ENCODE measurements around the gene GMIP.

Gene GMIP

DNA sequence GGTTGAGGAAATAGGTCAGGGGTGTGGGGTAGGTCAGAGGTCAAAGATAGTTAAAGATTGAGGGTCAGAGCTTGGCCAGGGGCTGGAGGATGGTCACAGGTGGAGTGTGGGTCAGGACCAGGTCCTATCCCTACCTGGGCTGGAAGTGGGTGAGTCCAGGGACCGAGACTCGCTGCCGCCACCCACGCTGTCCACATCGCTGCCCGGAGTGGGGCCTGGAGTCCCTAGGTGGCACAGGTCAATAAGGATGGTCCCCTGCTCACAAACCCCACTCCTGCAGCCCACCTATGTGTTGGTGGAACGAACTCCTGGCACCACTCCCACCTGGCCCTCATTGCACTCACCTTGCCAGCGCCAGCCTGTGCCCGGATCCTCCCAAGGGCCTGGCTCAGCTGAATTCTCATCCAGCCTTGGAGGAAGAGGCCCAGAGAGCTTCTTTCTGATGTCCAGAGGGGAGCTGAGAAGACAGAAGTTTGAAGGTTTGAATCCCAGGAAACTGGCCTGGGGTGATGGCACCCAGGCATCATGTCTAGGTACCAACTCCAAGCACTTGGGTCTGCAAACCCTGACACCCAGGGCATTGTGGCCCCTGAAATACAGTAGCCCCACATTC lies 6.8 kb downstream of the GMIP start:
- no peak for DNase-seq (ENCODE audit: low read depth in 1 of 2, low spot score in 1 of 2)

DNA sequence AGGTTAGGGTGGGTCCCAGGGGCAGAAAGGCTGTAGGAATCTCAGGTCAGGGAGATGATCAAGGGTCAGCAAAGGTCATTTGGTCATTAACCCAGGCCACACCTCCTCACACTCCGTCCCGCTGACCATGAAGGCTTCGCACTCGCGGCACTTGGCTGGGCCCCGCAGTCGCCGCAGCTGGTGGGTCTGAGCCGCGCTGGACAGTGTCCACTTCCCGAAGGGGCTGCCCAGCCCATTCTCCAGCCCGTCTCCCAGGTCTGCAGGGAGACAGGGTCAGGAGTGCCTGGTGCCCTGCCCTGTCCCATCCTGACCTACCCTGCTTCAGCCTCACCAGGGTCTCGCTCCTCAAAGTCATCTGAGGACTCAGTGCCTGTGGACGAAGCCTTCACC lies 8.1 kb downstream of the GMIP start:
- no peak for DNase-seq (ENCODE audit: low read depth in 1 of 2, low spot score in 1 of 2)

DNA sequence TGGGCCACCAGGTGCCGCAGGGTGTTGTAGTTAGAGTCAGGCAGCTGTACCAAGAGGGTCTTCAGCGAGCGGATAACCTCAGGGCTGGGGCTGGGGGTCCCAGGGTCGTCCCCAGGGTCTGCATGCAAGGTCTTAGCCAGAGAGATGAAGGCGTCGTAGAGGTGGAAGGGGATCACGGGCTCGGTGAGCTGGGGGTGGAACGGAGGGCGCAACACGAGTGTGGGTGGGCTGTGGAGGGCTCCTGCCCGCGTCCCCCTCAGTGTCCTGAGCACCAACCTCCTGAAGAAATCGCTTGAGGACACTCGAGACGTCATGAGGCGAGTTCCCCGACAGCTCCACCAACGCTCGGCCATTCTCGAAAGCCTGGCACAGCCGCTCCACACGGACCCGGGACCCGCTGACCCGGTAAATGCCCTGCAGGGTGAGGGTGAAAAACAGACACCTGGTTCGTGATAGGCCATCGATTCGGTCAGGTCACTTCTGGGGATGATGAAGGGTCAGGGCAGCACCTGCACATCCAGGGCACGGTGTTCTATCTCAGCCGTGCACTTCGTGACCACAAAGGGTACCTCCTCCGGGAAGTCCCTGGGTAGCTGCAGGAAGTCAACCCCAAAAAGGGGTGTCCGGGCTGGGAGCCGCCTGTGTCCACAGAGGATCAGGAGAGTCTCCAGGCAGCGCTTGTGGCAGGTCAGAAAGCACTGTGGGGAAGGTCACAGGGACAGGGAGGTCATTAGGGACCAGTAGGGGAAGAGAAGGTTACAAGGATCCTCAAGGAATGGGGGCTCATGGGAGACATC lies 8.7 kb downstream of the GMIP start:
- DNase-seq (ENCODE audit: low read depth in 1 of 2, low spot score in 1 of 2): no peak

- DNase-seq (ENCODE audit: low read depth in 1 of 2, low spot score in 1 of 2): no peak
Measured at GRCh38 chr19:19633711-19634515, 9.5 kb downstream of the GMIP start.

GRCh38 chr19:19632661-19633060 lies 10.8 kb downstream of the GMIP start:
- DNase-seq (ENCODE audit: low read depth in 1 of 2, low spot score in 1 of 2): no peak

DNA sequence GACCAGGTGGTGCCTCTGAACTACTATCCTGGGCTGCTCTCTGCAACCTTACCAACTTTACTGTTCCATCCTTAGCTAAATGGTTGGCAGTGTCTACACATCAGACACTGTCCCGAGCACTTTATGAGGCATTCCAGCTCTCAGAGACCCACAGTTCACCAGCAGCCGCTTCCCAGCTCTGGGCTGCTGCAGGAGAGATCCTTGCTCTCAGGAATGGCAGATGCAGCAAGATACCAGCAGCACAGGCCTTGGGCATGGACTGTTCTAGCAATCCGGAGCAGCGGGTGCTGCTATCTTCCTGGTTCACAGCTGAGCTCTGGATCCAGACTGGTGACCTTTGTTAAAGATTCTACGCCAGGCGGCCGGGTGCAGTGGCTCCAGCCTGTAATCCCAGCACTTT lies 12.1 kb downstream of the GMIP start:
- no peak for DNase-seq (ENCODE audit: low read depth in 1 of 2, low spot score in 1 of 2)

- DNase-seq (ENCODE audit: low read depth in 1 of 2, low spot score in 1 of 2): no peak
Measured at GRCh38 chr19:19630426-19630825, 13.0 kb downstream of the GMIP start.

- DNase-seq (ENCODE audit: low read depth in 1 of 2, low spot score in 1 of 2): no peak
Measured at GRCh38 chr19:19630062-19630414, 13.4 kb downstream of the GMIP start.

- peak in 1 of 2 donors; percentile 37 for DNase-seq (ENCODE audit: low read depth in 1 of 2, low spot score in 1 of 2)
Measured at GRCh38 chr19:19628501-19629134, 14.8 kb downstream of the GMIP start.

GRCh38 chr19:19627621-19628500 lies 15.6 kb downstream of the GMIP start, which contains the start of gene LPAR2:
Gene LPAR2 (minus strand): TSS chr19:19628220. CDS start chr19:19627275, 945 bp downstream.
- peak; percentile 64 to 73 for DNase-seq (ENCODE audit: low read depth in 1 of 2, low spot score in 1 of 2)

DNA sequence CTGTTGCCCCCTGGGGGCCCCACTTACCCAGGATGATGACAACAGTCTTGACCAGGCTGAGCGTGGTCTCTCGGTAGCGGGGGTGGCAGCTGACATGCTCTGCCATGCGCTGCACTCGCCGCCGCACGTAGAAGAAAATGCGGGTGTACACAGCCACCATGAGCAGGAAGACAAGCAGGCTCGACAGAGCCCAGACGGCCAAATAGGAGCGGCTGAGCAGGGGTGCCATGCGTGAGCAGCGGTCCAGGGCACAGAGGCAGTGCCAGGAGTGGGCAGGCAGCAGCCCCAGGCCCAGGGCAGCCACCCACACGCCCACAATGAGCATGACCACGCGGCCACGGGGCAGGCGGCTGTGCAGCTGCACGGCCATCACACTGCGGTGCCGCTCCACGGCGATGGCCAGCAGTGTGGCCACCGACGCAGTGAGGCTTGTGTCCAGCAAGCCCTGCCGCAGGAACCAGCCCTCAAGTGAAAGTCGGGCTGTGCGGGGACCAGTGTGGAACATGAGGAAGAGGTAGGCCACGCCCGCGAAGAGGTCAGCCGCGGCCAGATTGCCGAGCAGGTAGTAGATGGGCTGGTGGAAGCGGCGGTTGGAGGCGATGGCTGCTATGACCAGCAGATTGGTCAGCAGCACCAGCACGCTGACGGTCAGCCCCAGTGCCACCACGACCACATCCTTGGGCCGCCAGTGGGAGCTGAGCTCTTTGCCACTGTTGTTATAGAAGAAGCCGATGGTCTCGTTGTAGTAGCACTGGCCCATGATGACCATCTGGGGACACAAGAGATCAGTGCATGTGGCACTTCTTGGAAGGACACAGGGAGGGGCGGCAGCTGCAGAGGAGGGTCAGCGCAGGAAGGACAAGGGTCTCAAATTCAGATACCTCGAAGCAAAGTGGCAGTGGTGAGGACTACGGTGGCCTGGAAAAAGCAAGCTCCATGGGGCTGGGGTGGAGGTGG lies 16.7 kb downstream of the GMIP start:
- no peak for DNase-seq (ENCODE audit: low read depth in 1 of 2, low spot score in 1 of 2)

DNA sequence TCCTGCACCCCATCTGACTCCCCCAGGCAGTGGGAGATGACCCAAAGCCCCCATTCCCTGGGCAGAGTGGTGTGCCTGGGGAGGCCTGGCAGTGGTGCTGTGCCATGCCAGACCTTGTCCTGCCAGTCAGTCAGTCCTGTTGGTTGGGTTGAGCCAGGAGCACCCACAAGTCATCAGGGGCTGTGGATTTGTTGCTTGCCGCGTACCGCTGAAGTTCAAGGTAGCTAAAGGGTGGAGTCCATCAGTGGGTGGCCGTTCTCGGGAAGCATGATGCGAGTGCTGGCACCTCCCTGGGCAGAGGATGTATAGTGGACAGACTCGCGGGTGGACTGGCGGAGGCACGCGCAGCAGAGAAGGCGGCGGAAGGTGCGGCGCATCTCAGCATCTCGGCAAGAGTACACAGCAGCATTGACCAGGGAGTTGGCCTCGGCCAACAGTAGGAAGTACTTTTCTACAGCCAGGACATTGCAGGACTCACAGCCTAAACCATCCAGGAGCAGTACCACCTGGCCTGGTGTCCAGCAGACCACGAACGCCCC lies 19.4 kb downstream of the GMIP start:
- DNase-seq (ENCODE audit: low read depth in 1 of 2, low spot score in 1 of 2): no peak

DNA sequence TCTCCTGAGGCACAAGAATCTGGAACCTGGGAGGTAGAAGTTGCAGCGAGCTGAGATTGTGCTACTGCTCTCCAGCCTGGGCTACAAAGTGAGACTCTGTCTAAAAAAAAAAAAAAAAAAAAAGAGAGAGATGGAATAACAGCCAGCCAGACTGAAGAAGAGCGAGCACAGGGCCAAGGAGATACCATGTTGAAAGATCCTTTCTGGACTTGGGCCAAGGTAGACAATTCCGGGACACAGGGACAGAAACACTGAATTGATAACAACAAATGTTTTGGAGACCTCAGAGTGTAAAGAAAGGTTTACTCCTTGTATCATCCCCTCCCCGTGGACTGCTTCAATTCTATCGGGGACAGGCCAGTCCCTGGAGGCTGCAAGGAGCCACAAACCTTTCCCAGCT lies 20.1 kb downstream of the GMIP start:
- DNase-seq (ENCODE audit: low read depth in 1 of 2, low spot score in 1 of 2): no peak

GRCh38 chr19:19619849-19620210 lies 23.6 kb downstream of the GMIP start:
- DNase-seq (ENCODE audit: low read depth in 1 of 2, low spot score in 1 of 2): no peak

DNA sequence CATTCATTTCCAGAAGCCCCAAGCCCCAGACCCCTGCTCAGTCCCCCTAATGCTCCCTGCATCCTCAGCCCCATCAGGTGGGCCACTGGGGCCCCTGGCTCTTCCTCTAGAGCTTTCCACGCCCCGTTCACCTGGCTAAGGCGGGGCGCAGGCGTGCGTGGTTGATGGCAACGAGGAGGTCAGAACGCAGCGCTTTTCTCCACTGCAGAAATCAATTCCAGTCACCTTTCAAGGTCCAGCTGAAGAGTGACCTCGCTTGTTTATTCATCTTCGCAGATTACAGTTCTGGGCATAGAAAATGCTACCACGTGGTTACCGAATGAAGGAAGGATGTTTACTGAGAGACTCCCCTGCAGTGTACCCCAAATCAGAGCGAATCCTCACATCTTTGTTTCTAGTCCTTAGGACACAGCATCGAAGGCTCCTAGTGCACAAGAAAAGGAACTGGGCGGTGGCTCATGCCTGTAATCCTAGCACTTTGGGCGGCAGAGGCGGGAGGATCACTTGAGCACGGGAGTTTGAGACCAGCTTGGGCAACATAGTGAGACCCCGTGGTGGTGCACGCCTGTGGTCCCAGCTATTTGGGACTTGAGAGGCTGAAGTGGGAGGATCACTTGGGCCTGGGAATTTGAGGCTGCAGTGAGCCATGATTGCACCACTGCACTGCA lies 24.1 kb downstream of the GMIP start:
- no peak for DNase-seq (ENCODE audit: low read depth in 1 of 2, low spot score in 1 of 2)

DNA sequence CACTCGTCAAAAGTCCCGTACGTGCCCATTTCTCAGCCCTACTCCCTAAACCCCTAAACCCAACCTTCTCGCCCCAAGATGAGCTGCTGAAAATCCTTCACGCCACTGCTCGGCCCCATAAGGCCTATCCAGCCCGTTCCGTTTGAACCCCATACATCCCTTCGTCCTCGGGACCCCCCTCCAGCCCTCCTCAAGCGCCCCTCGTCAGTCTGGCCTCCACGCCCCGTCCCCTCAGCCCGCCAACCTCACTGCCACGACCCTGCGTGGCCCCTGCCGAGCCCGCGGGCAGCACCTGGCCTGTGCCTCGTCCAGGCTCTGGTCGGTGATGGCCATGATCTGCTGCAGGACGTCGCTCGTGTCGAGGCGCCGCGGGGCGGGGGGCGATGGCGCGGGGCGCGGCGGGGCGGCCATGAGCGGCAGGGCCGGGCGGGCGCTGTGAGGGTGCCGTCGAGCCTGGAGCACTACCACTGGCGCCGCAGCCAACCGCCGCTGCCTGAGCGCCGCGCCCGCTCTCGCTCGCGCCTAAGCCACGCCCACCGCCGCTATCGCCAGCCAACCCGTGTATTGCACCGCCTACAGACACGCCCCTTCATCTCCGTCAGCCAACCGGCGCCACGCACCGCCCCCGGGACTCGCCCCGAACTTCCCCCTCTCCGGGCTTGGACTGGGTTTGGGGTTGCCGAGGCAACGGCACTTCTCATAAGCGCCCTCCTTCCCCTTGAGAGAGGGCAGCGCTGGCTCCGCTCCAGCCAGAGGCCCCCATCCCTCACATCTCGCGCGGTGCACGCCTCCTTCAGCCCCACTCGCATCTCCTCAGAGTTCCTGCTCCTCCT lies 25.0 kb downstream of the GMIP start, which contains the start of gene PBX4:
Gene PBX4 (minus strand): TSS at position 469 of the 833 bp plus-strand sequence. CDS start 58 bp downstream, at position 411.
- peak; percentile 98 to 99 for DNase-seq (ENCODE audit: low read depth in 1 of 2, low spot score in 1 of 2)

- no peak for DNase-seq (ENCODE audit: low read depth in 1 of 2, low spot score in 1 of 2)
Measured at GRCh38 chr19:19615086-19615485, 28.4 kb downstream of the GMIP start.

DNA sequence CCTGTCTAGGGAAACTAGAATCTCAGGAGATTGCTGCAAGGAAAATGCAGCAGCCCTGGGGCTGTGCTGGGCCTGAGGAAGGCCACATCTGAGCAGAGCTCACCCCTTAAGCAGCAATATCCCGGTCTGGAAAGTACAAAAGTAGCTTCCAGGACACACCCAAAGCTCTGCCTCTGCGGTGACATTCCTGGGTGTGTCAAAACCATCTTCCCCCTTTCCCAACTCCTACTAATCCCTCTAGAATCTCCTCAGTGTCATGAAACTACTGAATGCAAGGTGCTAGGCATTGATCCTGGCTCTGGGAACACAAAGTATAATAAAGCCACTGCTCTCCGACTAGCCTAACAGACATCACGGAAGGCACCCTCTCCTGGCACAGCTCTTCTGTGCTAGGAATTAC lies 30.0 kb downstream of the GMIP start:
- DNase-seq (ENCODE audit: low read depth in 1 of 2, low spot score in 1 of 2): no peak

All from stimulated activated CD4-positive, alpha-beta T cell treated with anti-CD3 and anti-CD28 coated beads, Interleukin-15, amount 100 ng/mL, for 1 hour (primary cell).